Esophagus squamous epithelium (tissue), 4 donors: Measurements from ENCODE around the gene TMTC2.

Experiments used
- POLR2A ChIP-seq, 4 donors: fragments of 450-650 bp; IDR thresholded peaks; one replicate each; pipeline ENCODE4 v1.6.1; 2017; ENCODE audit warnings: antibody characterized with exemption in 4 of 4, mild to moderate bottlenecking in 4 of 4, moderate library complexity in 3 of 4
- TF ChIP-seq, protein P1 (sequence below), 6 experiments: fragments of 450-650 bp in 4 of 6; fragments of 200-600 bp in 2 of 6; sonication (generic) in 2 of 6; IDR thresholded peaks; one replicate each; pipeline ENCODE4 v1.5.1; 2016 to 2019; ENCODE audit warnings: antibody characterized with exemption in 6 of 6, mild to moderate bottlenecking in 4 of 6, moderate library complexity in 4 of 6

- TF ChIP-seq, protein P1, sequence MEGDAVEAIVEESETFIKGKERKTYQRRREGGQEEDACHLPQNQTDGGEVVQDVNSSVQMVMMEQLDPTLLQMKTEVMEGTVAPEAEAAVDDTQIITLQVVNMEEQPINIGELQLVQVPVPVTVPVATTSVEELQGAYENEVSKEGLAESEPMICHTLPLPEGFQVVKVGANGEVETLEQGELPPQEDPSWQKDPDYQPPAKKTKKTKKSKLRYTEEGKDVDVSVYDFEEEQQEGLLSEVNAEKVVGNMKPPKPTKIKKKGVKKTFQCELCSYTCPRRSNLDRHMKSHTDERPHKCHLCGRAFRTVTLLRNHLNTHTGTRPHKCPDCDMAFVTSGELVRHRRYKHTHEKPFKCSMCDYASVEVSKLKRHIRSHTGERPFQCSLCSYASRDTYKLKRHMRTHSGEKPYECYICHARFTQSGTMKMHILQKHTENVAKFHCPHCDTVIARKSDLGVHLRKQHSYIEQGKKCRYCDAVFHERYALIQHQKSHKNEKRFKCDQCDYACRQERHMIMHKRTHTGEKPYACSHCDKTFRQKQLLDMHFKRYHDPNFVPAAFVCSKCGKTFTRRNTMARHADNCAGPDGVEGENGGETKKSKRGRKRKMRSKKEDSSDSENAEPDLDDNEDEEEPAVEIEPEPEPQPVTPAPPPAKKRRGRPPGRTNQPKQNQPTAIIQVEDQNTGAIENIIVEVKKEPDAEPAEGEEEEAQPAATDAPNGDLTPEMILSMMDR (IDR thresholded peaks at IDR 0.05) = no peak
- no peak for TF ChIP-seq POLR2A (IDR thresholded peaks at IDR 0.05)
Measured at GRCh38 chr12:82866946-82867345, 180.2 kb downstream of the TMTC2 start.
